ENCODE data around the gene TMCC1. TPM values are rescaled to one million over a fixed set of nuclear protein-coding genes. Genes with fewer than 3 reads are reported as not detected.
A peak's percentile ranks its signal among the peaks of the same experiment; 100 is the strongest.

Gene TMCC1
- total RNA-seq, 6 experiments from 2014 or later: 21.7 to 124 (median 25.2) TPM

DNA sequence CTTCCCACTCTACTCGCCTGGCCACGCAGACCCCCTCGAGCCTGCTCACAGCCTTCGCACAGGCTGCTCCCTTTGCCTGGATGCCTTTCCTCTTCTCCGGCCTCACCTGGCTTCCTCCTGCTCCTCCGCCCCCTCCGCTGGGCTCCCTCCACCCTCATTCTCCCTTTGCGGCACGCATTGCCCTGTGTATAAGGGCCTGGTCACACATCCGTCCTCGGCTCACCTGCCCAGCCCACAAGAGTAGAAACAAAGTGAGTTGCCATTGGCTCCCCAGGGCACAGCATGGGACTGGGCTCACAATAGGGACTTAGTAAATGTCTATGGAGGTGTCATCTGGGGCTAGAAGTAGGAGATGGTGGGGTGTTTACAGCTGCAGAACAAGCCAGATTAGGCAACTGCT is 291.2 kb downstream of the TMCC1 start:
- peak overlapping the region in 1 of 3 donors; percentile 48 for H3K4me3 ChIP-seq
- no peak overlapping the region for H3K27ac ChIP-seq

DNA sequence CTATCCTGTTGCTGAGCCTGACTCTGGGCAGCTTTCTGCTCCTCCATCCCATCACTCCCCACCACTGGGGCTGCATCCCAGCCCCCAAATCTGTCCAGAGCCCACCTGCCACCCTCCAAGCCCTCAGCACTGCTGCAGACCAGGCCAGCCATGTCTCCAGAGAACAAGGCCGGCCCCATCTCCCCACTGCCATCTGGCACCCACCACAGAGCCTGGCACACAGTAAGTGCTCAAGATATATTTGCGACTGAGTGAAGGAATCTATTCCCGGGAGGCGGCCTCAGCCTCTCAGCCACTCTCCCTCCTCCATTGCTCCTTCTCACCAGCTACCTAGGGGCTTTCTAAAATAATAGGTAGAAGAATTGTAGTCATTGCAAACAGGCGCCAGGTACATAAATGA is 291.8 kb downstream of the TMCC1 start:
- WGBS (ENCODE audit: insufficient coverage, low coverage, low lambda C conversion rate, missing lambda C conversion rate): 77% methylated on average over 4 of the region's 5 CpGs
- no peak overlapping the region for H3K27ac ChIP-seq

More for the DNA sequence above, 291.2 kb downstream of the TMCC1 start:
- Histone ChIP-seq H3K9me3 (no peaks in the 10 kb centered on the region), H3K27me3 (no peaks in the 10 kb centered on the region), H3K4me1 (peaks cover 0 to 6% (median 0%) of the 10 kb centered on the region in 4 donors), H3K36me3 (no peaks in the 10 kb centered on the region)
- ATAC-seq: no peak
- 56% methylated on average over 7 of the region's 11 CpGs for WGBS (ENCODE audit: insufficient coverage, low coverage, low lambda C conversion rate, missing lambda C conversion rate)
- no peak for DNase-seq
- TF ChIP-seq, protein P1, sequence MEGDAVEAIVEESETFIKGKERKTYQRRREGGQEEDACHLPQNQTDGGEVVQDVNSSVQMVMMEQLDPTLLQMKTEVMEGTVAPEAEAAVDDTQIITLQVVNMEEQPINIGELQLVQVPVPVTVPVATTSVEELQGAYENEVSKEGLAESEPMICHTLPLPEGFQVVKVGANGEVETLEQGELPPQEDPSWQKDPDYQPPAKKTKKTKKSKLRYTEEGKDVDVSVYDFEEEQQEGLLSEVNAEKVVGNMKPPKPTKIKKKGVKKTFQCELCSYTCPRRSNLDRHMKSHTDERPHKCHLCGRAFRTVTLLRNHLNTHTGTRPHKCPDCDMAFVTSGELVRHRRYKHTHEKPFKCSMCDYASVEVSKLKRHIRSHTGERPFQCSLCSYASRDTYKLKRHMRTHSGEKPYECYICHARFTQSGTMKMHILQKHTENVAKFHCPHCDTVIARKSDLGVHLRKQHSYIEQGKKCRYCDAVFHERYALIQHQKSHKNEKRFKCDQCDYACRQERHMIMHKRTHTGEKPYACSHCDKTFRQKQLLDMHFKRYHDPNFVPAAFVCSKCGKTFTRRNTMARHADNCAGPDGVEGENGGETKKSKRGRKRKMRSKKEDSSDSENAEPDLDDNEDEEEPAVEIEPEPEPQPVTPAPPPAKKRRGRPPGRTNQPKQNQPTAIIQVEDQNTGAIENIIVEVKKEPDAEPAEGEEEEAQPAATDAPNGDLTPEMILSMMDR (IDR thresholded peaks at IDR 0.05): no peak
- no peak for TF ChIP-seq POLR2A (IDR thresholded peaks at IDR 0.05)
- intact Hi-C loops (cut with DNase I): no loop called here

DNA sequence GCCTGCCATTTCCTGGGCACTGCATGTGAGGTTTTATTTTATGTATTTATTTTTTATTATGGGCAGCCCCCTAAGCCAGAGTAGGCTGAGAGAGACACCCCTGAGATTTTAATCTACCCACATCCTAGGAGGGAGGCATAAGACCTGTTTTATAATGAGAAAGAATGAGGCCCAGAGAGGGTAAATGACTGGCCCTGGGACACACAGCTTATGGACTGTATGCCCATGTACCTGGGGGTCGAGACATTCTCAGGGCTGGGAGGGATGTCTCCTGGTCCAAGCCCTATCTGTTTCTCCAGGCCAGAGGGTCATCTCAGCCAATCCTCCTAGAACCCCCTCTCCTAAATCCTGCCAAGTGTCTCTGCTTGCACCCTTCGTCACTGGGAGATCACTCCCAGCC is 293.2 kb downstream of the TMCC1 start:
- no peaks in the 10 kb centered on the region for H3K36me3 ChIP-seq
- no peaks in the 10 kb centered on the region for H3K9me3 ChIP-seq
- no peak overlapping the region for H3K4me3 ChIP-seq
- intact Hi-C loops (cut with DNase I): no loop called here
- H3K27me3 ChIP-seq: no peaks in the 10 kb centered on the region
- ATAC-seq: no peak
- 93% methylated on average over 2 of the region's 2 CpGs for WGBS (ENCODE audit: insufficient coverage, low coverage, low lambda C conversion rate, missing lambda C conversion rate)
- TF ChIP-seq POLR2A (IDR thresholded peaks at IDR 0.05): no peak
- TF ChIP-seq, protein P1 (IDR thresholded peaks at IDR 0.05): no peak
- DNase-seq: no peak
- peaks cover 0 to 4% (median under 1%) of the 10 kb centered on the region in 4 donors for H3K4me1 ChIP-seq
- peak overlapping the region in 1 of 3 donors; percentile 77 for H3K27ac ChIP-seq

More for the DNA sequence above, 291.8 kb downstream of the TMCC1 start:
- Histone ChIP-seq H3K9me3 (no peaks in the 10 kb centered on the region), H3K4me1 (peaks cover 0 to 6% (median 0%) of the 10 kb centered on the region in 4 donors), H3K4me3 (no peak overlapping the region), H3K36me3 (no peaks in the 10 kb centered on the region), H3K27me3 (no peaks in the 10 kb centered on the region)
- no peak for ATAC-seq
- no peak for DNase-seq
- TF ChIP-seq, protein P1 (IDR thresholded peaks at IDR 0.05): no peak
- TF ChIP-seq POLR2A (IDR thresholded peaks at IDR 0.05): no peak
- intact Hi-C loops (cut with DNase I): no loop called here

DNA sequence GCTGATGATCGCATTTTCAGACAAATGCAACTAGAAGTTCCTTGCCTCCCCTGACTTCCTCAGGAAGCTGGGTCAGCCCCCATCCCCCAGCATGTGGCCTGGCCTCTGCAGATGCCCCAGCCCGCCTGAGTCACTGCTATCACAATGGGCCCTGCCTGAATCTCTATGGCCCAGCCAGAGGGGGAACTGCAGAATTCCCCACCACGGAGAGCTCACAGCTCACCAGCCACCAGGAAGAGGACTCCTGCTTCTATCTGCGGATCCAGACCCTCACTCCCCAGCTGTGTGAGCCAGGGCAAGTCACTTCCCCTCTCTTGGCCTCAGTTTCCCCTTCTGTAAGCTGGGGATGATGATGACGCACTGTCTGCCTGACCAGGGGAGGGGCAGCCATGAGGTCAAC is 293.9 kb downstream of the TMCC1 start:
- TF ChIP-seq POLR2A (IDR thresholded peaks at IDR 0.05): no peak
- TF ChIP-seq, protein P1 (IDR thresholded peaks at IDR 0.05): no peak
- H3K4me3 ChIP-seq: no peak overlapping the region
- H3K27ac ChIP-seq: peak overlapping the region in 2 of 3 donors; percentile 24 to 77
- ATAC-seq: peak; percentile 43 to 65 (median 60)
- WGBS (ENCODE audit: insufficient coverage, low coverage, low lambda C conversion rate, missing lambda C conversion rate): 53% methylated on average over 3 of the region's 5 CpGs
- no peaks in the 10 kb centered on the region for H3K9me3 ChIP-seq
- peak in 1 of 3 donors; percentile 79 for DNase-seq
- intact Hi-C loops (cut with DNase I): no loop called here
- peaks cover 0 to 9% (median 4%) of the 10 kb centered on the region in 4 donors for H3K4me1 ChIP-seq
- no peaks in the 10 kb centered on the region for H3K27me3 ChIP-seq
- H3K36me3 ChIP-seq: no peaks in the 10 kb centered on the region

All from right lobe of liver (tissue), 6 donors.